Measurements from ENCODE around the gene TTC8.
"Not testable (repeated sequence)": the region's sequence is repeated elsewhere in the genome, so short reads cannot be mapped to it uniquely, and the experiment has no call there.

TTC8 gene

DNA sequence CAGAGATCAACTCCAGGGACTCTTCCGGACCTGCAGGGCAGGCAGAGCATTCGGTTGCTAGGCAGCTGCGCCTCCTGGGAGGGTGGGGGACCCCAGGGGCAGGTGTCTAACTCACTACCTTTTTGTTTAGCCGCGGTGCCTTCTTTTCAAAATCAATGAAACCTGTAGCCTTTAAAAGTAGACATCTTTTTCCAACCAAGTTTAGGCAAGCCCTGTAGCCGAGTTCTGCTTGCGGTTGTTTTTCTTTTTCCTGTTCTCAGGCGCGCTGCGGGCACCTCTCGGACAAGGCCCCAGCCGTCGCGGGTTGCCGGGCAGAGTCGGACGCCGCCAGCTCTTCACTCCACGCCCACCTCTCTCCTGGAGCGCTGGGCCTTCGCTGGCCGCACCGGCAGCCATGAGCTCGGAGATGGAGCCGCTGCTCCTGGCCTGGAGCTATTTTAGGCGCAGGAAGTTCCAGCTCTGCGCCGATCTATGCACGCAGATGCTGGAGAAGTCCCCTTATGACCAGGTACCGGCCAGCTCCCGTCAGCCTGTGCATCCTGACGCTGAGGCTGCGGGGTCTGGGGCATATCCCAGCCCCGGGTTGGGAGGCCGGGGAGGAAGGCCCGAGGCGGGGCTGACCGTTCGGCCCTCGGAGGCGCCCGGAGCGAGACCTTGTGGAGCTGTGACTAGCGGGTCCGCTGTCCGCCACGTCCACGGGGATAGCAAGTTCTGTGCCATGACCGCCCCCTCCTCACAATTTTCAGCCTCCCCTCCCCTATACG, at the start of gene TTC8:
Gene TTC8 (plus strand): TSS at position 338 of the 764 bp plus-strand sequence. CDS start 57 bp downstream, at position 395.
- DNase-seq = peak; percentile 96

DNA sequence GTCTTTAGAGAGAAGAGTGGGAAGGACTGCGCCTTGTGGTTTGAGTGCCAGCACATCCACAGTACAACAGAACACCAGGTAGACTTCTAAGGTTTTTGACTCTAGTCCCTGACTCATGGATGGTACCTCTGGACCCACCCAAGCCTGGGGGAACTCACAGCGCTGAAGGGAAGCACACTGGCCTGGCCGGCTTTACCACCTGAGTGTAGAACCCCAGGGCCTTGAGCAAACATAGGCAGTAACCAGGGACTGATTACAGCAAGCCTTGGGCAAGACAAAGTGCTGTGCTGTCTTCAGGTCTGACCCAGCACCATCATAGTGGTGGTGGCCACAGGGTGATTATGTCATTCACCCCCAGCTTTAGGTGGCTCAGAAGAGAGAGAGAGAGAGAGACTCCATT, 48.9 kb upstream of the TTC8 start:
- no peak for DNase-seq

DNA sequence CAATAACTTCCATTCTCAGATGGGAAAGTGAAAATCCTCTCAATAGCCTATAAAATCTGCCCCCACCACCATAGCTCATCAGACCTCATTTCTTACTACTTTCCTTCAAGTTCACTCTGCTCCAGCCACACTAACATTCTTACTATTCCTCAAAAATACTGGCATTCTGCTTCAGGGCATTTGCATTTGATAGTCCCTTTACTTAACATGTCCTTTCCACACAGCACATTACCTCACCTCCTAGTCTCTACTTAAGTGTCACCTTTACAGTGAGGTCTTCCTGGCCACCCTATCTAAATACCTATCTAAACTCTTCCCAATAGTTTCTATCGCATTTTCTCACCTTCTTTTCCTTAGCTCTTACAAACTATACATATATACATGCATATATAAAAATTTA, 38.5 kb upstream of the TTC8 start:
- DNase-seq = no peak

DNA sequence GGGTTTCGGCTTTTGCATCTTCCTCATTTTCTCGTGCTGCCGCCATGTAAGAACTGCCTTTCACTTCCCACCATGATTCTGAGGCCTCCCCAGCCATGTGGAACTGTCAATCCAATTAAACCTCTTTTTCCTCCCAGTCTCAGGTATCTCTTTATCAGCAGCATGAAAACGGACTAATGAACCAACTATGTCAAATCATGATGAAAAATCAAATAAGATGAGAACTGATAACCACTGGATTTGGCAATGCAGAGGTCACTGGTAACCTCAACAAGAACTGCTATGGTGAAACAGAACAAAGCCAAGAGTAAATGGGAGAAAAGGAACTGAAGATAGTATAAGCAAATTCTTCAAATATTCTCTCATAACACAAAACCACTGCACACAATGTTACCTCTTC, 37.7 kb upstream of the TTC8 start:
- DNase-seq = no peak

DNA sequence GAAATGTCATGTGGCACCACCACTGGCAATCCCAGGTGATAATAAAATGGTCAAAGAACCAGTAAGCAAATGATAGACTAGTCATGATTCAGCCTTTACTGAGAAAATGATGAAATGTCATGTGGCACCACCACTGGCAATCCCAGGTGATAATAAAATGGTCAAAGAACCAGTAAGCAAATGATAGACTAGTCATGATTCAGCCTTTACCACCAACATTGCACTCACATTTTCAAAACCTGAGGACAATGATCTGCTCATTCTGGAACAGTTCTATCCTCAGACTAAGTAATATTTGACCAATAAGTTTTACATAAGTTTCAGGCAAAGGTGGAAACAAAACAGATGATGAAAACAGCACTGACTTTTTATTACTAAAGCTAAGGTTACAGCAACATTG, 34.9 kb upstream of the TTC8 start:
- DNase-seq = not testable (repeated sequence)

DNA sequence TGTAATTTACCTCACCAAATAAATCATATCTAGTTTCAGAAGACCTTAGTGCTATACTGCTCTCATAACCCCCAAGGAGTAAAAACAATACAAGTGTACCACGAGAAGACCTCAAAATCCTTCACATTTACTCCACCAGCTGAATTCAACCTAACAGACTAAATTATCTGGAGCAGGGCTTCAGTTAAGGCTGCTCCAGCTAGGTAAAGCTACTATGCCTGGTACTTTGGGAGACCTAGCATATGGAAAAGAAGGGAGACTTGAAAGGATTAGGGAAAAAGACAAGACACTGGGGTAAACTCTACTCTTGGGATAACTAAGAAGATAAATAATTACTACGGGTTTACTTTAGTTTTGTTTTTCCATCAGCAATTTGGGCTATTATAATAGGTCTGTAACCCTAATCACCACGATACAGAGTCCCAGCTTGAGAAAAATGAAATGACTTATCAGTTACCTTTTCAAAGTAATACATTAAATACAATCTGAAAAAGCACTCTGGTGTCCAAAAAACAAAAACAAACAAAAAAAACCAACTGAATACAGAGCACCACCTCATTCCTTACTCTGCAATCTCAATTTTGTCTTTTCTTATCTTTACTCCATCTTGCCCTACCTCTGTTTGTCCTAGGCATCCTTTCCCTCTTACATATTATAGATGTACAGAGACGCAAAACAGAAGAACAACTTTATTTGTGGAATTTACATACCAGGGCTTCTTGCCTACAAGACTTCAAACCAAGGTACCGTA, 33.8 kb upstream of the TTC8 start:
- peak; percentile 59 for DNase-seq

DNA sequence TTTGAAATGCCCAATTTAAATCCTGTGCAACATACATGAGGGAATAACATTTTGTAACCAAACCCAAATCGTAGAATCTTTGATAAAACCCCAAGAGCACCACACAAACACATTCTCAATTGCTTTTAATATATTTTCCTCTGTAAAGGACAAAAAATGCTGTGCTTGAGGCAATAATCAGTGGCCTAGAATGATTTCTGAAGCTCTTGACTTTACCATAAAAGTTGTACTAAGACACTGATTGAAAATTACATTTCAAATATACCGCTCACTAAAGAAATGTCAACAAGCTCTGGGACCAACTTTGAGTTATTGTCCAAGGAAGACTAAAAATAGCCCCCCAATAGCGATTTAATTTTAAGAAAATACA, 33.2 kb upstream of the TTC8 start:
- no peak for DNase-seq

DNA sequence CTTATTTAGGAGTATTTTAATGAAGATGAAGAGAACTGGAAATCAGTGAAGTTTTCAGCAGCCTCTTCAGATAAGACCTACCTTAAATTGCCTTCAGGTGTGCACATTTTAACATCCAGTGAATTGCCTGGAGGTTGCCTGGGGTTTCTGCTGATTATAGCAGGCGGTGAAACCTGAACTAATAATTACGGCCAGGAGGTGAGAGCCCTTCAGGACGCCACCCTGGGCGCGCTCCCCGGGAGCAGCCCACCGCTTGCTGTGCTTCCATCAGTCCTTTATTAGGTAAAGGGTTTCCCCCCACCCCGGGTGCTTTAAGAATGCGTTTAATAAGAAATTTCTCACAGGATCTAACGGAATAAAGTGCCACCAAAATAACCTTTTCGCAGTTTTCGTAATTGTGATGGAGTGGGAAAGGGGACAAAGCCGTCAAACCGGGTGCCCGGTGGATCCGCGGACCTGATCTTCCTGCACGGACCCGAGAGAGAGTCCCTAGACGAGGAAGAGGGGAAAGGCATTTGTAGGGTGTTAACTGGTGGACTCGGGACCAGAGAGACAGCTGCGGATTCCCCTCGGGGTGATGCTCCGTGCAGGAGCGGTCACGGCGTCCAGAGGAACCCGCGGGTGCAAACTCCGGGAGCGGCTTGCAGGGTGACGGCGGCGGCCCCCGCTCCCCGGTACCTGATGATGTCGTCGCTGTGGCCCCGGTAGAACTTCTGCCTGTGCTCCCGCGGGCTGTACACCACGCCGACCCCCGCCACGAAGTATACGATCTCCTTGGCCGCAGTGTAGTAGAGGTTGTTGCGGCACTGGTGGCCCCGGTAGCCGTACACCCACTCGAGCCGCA, 32.6 kb upstream of the TTC8 start:
- DNase-seq = peak; percentile 93

DNA sequence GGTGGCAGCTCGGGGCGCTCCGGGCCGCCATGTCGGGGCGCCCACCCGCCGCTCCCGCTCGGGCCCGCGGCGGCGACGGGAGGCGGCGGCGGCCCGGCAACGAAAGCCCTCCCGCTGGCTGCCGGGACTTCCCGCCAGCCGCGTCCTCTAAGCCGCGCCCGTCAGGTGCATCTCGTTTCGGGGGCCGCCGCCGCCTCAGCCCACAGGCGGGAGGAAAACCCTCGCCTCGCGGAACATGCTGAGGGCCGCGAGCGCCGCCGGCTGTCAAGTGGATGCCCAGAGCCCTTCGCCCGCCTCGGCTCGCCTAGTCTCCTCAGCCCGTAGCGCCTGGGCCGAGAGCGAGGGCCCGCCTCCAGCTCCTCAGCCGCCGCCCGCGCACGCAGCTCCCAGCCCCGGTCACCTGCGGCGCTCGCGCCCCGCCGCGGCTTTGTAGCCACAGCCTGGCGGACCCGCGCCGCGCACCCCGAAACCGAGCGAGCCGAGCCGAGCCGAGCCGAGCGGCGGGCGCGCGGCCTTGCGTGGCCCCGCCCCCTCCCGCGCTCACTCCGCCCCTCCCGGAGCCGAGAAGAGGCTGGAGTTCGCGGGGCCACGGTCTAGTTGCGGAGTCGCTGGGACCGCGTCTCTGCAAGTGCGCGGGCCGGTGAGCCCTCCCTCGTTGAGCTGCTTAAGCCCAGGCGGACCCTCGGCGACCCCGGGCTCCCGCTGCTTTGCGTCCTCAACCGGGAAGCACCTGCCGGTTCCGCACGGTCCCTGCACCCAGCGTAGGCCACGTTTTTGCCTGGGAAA, 31.8 kb upstream of the TTC8 start, which contains the start of gene EML5:
Gene EML5 (minus strand): TSS at position 481 of the 786 bp plus-strand sequence. CDS start 450 bp downstream, at position 31.
- DNase-seq = peak; percentile 95

DNA sequence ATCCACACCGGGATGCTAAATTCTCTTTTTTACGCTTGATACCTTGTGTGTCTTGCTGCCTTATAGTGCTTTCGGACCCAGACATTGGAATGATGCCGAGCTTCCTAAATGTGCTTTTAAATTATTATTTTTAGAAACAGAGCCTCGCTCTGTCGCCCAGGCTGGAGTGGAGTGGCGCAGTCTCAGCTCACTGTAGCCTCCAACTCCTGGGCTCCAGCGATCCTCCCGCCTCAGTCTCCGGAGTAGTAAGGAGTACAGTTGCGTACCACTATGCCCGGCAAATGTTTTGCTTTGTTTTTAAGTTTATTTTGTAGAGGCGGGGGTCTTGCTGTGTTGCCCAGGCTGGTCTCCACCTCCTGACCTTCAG, 31.2 kb upstream of the TTC8 start:
- DNase-seq = no peak

DNA sequence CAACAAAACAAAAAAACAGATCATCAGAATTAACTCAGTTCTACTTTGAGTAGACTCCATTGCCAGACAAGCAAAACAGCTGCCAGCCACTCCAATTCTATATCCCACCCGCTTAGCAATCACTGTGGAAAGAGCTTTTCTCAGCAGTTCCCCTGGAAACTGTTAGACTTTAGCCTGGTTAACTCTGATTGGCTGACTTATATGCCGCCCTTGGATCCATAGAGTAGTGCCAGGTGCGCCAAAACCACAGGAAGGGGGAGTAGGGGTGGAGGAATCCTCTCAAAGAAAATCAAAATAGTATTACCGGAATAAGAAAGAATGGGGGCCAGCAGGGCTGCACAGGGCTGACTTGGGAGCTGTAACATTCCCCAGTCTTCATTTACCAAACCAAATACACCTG, 26.3 kb upstream of the TTC8 start:
- DNase-seq = peak; percentile 95

DNA sequence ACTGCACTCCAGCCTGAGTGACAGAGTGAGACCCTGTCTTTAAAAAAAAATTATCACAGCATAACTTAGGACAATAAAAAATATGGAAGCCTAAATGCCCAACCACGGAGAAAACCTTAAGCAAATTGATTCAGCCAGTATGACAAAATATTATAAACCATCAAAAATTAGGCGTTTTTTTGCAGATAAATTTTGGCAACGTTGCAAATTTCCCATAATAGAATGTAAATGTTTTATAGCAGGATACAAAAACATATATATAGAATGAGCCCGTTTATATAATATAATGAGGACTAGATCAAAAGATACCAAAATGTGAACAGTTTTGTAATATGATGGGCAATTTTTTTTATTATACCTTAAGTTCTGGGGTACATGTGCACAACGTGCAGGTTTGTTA, 24.9 kb upstream of the TTC8 start:
- no peak for DNase-seq

DNA sequence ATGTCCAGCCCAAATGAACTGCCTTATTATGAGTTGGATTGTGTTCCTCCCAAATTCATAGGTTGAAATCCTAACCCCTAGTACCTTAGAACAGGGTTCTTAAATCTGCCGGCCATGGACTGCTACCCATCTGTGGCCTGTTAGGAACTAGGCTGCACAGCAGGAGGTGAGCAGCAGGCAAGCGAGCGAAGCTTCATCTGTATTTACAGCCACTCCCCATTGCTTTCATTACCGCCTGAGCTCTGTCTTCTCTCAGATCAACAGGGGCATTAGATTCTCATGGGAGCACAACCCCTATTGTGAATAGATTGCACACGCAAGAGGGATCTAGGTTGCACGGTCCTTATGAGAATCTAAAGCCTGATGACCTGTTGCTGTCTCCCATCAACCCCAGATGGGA, 21.9 kb upstream of the TTC8 start:
- peak; percentile 68 for DNase-seq

DNA sequence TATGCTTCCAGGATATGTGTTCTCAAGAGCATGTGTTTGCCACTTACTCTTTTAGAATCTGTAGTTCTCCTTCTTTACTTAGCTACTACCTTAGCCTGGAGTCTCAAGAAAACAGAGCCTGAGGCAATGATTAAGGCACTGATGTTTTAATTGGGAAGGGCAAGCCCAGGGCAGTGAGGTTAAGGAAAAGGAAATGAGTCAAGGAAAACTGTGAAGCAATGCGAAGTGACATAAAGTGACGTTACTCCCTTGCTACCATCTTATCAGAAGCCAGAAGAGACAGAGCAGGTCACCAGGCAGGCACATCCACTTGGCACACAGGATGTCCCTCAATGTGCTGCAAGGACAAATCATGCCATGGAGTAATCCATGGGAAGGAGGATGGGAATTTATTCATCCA, 20.4 kb upstream of the TTC8 start:
- no peak for DNase-seq

DNA sequence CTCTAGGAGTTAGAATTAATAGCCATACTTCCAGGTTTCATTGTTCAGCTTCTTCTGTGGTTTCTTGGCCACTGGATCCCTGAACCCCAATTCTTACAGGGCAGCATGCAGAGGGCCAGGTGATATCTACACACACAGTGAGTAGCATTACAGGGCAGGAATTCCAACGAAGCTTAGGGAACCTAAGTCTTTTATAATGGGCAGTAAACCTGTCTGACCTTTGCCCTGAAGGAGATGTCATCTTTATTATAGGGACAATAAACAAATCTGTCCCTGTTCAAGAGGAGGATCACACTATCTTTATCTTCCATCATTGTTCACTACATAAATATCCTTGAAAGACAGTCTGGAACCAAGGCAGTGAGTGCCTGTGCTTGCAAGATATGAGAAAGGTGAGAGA, 20.0 kb upstream of the TTC8 start:
- DNase-seq = no peak

DNA sequence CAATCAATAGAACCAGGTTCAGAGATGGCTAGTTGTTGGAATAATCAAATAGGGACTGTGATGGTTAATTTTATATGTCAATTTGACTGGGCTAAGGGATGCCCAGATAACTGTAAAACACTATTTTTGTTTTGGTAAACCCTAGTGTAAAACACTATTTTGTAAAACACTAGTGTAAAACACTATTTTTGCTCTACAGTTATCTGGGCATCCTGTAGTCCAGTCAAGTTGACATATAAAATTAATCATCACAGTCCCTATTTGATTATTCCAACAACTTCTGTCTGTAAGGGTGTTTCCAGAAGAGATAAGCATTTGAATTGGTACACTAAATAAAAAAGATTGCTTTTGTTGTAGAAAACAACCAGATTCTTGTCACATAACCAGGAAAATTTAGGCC, 16.1 kb upstream of the TTC8 start:
- DNase-seq = no peak

DNA sequence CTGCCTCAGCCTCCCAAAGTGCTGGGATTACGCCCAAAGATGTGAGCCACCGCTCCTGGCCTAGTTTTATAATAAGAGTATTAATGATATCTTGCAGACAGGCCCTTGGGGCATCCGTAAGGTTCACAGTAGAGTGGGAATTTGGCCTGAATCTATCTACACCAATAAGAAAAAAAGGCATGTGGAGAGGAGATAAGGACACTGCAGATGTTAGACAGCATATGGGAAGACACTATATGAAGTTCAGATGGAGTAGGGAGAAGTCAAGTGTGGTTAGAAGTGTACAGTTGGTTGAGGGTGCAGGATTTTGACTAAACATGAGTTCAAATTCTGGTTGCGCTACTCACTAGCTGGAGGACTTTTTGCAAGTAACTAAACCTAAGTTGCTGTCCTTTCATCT, 8.5 kb upstream of the TTC8 start:
- DNase-seq = no peak

DNA sequence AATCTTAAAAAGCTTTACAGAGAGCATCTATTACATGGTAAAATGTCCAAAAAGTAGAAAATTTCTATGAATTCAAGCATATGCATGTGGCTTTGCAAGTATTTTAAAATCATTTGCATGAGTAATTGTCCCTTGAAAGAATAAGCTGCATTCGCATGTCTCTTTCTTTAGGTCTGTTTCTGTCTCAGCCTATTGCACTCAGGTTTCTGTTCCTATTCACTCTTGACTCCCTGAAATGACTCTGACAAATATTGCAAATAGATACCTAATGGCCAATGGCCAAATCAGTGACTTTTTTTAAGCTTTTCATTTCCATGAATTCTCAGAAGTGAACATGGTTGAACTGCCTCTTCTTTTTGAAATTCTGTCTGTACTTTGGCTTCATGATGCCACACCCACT, 6.4 kb upstream of the TTC8 start:
- DNase-seq = no peak

DNA sequence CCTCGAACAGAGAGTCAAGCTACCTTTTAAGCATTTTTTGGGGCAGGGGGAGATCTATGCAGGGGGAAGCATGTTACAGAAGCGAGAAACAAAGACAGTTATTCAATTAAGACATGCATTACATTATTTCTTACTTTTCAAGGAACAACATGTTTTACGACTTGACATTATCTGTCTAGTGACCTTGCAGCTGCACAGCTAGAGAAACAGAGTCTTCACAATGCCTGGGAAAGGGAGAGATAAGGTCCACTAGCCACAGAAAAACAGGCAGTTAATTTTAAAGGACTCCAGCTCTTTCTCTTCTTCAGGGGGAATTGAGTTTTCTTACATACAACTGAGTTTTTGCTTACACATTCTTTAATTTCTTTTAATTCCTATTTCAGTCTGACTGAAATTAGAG, 4.8 kb upstream of the TTC8 start:
- DNase-seq = not testable (repeated sequence)

DNA sequence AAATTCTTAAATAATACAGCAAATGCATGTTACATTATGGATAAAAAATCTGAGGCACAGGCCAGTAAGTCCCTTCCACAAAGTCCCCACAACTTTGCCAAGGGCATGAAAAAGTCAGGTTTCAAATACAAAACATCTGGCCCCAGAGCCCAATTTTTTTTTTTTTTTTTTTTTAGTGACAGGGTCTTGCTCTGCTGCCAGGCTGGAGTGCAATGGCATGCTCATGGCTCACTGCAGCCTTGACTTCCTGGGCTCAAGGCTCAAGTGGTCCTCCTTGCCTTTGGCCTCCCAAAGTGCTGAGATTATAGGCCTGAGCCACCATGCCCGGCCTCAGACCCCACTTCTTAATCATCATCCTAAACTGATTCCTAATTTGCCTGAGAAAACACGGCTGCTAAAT, 3.1 kb upstream of the TTC8 start:
- DNase-seq = no peak

DNA sequence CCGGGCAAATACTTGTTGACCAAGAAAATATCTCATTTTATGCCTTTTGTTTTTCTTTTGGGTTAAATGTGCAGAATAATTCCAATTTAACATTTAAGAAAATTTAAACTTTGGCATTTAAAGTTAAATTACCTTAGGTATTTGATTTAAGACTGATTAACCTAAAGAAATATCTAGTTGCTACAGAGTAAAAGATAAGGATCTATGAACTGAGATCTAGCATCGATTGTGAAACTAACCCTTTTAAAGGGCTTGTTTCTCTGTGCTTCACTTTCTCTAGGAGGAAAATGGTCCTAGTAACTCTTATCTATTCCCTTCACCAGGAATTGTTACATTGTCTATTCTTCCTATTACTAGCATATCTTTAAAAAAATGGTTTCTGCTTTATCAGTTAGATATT, 2.6 kb upstream of the TTC8 start:
- no peak for DNase-seq

DNA sequence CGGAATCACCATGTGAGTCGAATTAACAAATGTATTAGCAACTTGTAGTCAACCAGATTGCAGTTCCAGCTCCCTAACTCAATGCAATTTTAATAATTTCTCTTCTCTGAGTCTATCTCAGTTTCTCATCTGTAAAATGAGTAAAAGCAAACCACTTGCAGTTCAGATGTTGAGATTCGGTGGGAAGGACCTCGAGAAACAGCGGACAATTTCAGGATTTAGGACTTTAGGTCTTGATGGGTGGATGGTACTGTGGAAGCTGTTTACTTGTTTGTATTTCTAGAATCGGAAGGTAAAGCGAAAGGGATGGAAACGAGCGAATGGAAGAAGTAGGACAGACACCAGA, 510 bp upstream of the TTC8 start:
- no peak for DNase-seq

DNA sequence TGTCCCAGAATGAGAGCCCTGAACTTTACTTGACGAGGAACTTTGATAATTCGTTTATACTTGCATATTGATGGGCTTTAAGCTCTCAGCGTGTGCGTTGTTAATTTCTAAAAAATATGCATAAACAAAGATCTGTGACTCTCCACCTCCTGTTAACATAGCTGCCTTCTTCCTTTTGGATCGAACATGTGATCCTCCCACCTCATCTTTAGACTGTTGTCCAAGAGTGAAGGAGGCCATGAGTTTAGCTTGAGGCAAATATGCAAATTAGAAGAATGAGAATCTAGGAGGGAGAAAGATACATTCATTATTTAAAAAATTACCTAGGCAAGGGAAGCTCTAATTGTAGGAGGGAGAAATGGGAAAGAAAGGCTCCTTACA, 617 bp downstream of the TTC8 start:
- peak; percentile 54 for DNase-seq
